ENCODE measurements around the gene FAM222B.

FAM222B gene

GRCh38 chr17:28712032-28712704 is 130.4 kb downstream of the FAM222B start:
- peak; percentile 53 for DNase-seq (ENCODE audit: low read depth)

DNA sequence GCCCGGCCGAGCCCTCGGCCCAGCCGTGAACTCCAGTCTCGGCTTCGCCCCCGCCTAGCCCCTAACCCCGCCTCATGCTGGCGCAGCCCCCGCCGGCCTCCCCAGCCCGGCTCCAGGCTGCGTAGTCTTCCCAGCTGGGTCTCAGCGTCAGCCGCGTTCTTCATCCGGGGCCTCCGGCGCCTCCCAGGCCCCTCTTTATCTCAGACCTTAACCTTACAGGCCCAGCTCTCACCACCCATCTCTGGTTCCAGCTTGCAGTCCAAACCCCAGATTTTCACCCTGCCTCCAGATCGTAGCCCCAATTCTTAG is 130.9 kb downstream of the FAM222B start, which contains the start of gene PROCA1:
Gene PROCA1, minus strand, starts transcription at position 166 of the 309 bp plus-strand sequence. CDS start 228 bp downstream, outside the sequence.
- DNase-seq (ENCODE audit: low read depth), result no peak

GRCh38 chr17:28710861-28711722 is 131.5 kb downstream of the FAM222B start:
- DNase-seq (ENCODE audit: low read depth), result peak; percentile 81

- no peak for DNase-seq (ENCODE audit: low read depth)
These were observed 135.3 kb downstream of the FAM222B start for GRCh38 chr17:28707339-28707720.

DNA sequence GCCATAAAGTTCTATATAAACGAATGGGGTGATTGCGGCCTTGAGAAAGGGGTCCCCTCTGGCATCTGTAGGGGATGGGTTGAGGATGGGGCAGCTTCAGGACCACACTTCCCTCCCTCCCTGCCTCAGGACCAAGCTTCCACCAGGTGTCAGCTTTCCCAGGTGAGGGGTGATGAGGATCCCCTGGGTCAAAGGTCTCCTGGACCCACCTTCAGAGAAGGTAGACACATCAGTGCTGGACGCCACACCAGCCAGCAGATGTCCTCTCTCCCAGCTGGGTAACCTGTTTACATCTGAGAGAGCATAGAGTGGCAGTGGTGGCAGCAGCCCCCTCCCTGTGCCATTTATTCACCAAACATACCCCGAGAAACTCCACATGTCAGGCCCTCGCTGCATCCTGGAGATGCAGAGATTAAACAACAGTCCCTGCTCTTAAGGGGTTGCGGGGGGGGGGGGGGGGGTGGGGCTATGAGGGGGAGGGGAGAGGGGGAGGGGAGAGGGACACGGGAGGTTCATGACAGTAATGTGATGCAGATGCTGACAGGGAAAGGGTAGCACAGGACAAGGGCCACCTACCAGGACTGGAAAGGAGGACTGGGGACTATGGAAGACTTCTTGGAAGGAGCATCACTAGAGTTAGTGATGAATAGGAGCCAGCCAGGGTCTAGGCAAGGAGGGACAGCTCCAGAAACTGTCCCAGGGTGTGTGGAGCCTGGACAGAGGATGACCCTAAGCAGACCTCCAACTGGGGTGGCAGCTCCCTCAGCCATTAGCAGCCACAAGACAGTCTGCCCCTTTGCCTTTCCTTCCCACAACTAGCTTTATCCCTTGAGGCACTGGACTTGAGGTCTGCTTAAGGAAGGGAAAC is 135.9 kb downstream of the FAM222B start:
- no peak for DNase-seq (ENCODE audit: low read depth)

Data from activated T-helper 9 cell treated with anti-CD3 and anti-CD28 coated beads, Interleukin-2, amount 50 U/mL, for 16 hours (primary cell).